ENCODE data around the gene GATA1.
"Not testable (repeated sequence)": the region's sequence is repeated elsewhere in the genome, so short reads cannot be mapped to it uniquely, and the experiment has no call there.

The GATA1 gene

DNA sequence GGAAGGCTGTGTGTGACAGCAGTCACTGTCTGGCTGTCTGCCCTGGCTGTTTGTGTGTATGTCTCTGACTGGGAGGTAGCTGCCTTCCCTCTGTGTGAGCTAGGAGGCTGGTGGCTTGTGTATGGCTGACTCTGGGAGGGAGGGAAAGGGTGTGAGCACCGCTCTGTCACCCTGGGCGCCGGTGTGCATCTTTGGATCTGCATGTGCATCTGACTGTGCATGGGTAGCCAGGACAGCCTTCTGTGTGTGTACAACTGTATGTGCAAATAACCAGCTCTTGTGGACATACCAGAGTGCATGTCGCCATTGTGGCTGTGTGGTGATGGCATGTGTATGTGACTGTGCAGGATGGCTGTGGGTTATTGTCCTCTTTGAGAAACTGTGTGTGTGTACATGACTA, 32.5 kb downstream of the GATA1 start:
- H3K4me3 ChIP-seq (ENCODE audit: low read depth, low read length): no peak overlapping the region
- TF ChIP-seq, protein P1, sequence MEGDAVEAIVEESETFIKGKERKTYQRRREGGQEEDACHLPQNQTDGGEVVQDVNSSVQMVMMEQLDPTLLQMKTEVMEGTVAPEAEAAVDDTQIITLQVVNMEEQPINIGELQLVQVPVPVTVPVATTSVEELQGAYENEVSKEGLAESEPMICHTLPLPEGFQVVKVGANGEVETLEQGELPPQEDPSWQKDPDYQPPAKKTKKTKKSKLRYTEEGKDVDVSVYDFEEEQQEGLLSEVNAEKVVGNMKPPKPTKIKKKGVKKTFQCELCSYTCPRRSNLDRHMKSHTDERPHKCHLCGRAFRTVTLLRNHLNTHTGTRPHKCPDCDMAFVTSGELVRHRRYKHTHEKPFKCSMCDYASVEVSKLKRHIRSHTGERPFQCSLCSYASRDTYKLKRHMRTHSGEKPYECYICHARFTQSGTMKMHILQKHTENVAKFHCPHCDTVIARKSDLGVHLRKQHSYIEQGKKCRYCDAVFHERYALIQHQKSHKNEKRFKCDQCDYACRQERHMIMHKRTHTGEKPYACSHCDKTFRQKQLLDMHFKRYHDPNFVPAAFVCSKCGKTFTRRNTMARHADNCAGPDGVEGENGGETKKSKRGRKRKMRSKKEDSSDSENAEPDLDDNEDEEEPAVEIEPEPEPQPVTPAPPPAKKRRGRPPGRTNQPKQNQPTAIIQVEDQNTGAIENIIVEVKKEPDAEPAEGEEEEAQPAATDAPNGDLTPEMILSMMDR (IDR thresholded peaks at IDR 0.05; ENCODE audit: low read depth, low read length, missing control alignments): no peak
- DNase-seq (ENCODE audit: low read depth): no peak

DNA sequence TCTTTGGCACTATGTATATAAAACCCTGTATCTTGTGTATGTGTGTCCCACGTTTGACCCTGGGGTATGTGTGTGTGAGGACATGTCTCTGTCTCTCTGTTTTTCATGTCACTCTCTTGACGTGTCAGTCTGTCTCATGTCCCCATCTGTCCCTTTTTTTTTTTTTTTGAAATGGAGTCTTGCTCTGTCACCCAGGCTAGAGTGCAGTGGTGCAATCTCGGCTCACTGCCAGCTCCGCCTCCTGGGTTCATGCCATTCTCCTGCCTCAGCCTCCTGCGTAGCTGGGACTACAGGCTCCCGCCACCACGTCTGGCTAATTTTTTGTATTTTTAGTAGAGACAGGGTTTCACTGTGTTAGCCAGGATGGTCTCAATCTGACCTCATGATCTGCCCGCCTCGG, 33.0 kb downstream of the GATA1 start:
- DNase-seq (ENCODE audit: low read depth); H3K4me3 ChIP-seq (ENCODE audit: low read depth, low read length): not testable (repeated sequence)

DNA sequence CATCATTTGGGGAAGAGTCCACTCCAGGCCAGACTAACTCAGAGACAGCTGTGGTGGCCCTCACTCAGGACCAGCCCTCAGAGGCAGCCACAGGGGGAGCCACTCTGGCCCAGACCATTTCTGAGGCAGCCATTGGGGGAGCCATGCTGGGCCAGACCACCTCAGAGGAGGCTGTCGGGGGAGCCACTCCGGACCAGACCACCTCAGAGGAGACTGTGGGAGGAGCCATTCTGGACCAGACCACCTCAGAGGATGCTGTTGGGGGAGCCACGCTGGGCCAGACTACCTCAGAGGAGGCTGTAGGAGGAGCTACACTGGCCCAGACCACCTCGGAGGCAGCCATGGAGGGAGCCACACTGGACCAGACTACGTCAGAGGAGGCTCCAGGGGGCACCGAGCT, 36.7 kb downstream of the GATA1 start:
- no peak overlapping the region for H3K4me3 ChIP-seq (ENCODE audit: low read depth, low read length)
- DNase-seq (ENCODE audit: low read depth): no peak
- TF ChIP-seq, protein P1 (IDR thresholded peaks at IDR 0.05; ENCODE audit: low read depth, low read length, missing control alignments): no peak

DNA sequence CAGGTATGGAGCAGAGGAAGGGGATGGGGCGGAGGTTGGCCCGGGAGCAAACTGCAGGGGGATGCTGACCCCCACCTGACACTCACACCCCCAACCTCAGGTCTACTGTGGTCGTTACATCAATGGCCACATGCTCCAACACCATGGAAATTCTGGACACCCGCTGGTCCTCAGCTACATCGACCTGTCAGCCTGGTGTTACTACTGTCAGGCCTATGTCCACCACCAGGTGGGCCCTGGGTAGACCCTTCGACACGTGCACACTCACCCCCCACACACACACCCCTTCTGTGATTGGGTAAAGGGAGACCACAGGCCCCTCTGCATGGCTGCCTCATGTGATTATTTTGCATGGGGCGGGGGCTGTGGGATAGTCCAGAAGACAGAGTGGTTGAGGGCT, 37.7 kb downstream of the GATA1 start:
- no peak overlapping the region for H3K4me3 ChIP-seq (ENCODE audit: low read depth, low read length)
- DNase-seq (ENCODE audit: low read depth): no peak
- TF ChIP-seq, protein P1 (IDR thresholded peaks at IDR 0.05; ENCODE audit: low read depth, low read length, missing control alignments): no peak

DNA sequence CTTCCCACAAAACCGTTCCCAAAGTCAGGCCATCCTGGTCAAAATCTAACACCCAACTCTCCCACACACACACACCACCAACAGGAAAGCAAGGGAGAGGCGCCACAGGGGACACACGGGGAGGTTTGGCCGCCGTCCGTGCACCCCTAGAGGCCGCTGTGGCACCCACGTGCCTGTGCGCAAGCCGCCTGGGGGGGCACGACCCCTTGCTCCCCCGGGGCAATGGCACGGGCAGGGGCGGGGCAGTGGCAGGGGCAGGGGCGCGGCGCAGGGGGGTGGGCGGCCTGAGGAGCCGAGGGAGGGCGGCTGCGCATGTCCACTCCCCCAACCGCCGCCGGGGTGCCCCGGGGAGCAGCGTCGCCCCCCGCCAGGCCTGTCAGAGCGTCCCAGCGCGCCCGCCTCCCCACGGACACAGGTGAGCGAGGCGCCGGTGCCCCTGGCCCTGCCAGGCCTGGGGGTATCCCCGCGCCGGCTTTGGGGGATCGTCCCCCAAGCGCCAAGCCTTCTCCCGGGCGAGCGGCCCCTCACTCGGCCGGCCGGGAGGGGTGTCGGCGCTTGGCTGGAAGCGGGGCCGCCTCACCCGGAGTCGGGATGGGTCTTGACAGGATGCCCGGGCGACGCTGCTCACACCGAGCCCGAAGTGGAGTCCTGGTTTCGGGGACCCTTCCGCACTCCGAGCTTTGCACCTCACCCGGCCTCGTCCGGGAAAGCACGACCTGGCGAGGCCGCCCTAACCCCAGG, 39.9 kb downstream of the GATA1 start, which contains the start of gene ERAS:
TSS of gene ERAS (plus strand) at position 379 of the 741 bp plus-strand sequence. CDS start 2,611 bp downstream, outside the sequence.
- TF ChIP-seq, protein P1 (IDR thresholded peaks at IDR 0.05; ENCODE audit: low read depth, low read length, missing control alignments): no peak
- H3K4me3 ChIP-seq (ENCODE audit: low read depth, low read length): no peak within 1 kb of the TSS
- no peak for DNase-seq (ENCODE audit: low read depth)

DNA sequence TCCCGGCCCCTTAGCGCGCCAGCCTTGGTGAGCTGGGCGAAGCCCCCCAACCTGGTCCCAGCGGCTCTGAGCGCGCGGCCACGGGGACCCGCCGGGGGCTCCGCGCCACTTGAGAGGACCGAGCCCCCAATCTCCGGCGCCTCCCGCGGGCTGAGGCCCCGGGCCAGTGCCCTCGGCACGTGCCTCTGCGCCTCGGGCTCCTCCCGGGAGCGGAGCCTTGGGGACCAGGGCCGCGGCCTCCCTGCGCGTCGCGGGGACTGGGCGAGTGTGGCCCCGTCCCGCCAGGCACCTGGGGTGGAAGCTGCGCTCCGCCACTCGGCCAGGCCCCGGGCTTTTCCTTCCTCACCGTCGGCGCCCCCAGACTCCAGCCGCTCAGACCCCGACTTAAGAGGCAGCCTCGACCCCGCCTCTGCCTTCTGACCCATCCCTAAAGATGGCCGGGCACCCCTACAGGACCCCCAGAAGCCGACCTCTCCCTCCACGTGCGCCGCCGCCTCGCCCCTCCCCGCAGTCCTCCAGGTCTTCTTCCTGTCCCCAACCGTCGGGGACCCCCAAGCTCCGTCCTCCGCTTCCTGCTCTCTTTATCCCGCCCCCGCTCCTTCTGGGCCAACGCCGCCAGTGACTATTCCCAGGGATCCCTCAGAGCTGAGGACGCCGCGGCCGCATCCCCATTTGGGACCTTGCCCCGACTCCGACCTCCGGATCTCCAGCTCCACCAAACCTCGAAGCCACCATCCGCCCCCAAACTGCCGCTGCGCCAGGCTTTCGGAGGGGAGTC, 40.7 kb downstream of the GATA1 start:
- DNase-seq (ENCODE audit: low read depth): no peak
- no peak overlapping the region for H3K4me3 ChIP-seq (ENCODE audit: low read depth, low read length)
- TF ChIP-seq, protein P1 (IDR thresholded peaks at IDR 0.05; ENCODE audit: low read depth, low read length, missing control alignments): no peak

DNA sequence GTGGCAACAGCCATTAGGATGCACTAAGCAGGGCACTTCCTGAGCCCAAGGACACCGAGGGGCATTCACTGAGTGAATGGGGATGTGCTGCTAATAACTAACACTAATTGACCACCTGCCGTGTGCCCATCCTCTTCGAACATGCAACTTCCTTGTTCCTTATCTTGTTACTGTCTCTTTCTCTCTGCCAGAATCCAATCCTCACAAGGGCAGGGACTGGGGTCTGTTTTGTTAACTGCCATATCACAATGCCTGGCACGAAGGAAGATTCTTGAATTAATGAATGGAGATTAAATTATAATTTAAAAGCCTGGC, 41.2 kb downstream of the GATA1 start:
- TF ChIP-seq, protein P1 (IDR thresholded peaks at IDR 0.05; ENCODE audit: low read depth, low read length, missing control alignments): no peak
- no peak for DNase-seq (ENCODE audit: low read depth)
- H3K4me3 ChIP-seq (ENCODE audit: low read depth, low read length): no peak overlapping the region

Measured in GM12864 (cell line).